HEK293T (cell line): Measurements from ENCODE around the gene PTGES3.
"Not testable (repeated sequence)": the region's sequence is repeated elsewhere in the genome, so short reads cannot be mapped to it uniquely, and the experiment has no call there.

Source experiments
- BHLHE40 ChIP-seq: fragments of 450-650 bp; IDR thresholded peaks from 2 replicates; pipeline ENCODE4 v1.6.1; 2016; ENCODE audit warnings: mild to moderate bottlenecking, moderate library complexity, borderline replicate concordance
- ELF4 ChIP-seq: fragments of 450-650 bp; IDR thresholded peaks from 2 replicates; pipeline ENCODE4 v1.6.1; 2017; ENCODE audit warnings: antibody characterized with exemption
- FOXA1 ChIP-seq: fragments of 450-650 bp; IDR thresholded peaks from 2 replicates; pipeline ENCODE4 v1.6.1; 2016; ENCODE audit warnings: mild to moderate bottlenecking
- FOXK2 ChIP-seq: fragments of 450-650 bp; IDR thresholded peaks from 2 replicates; pipeline ENCODE4 v1.6.1; 2016; ENCODE audit warnings: mild to moderate bottlenecking
- FOXM1 ChIP-seq: fragments of 450-650 bp; IDR thresholded peaks from 2 replicates; pipeline ENCODE4 v1.6.1; 2017; ENCODE audit warnings: mild to moderate bottlenecking, borderline replicate concordance
- HDGF ChIP-seq: fragments of 450-650 bp; IDR thresholded peaks from 2 replicates; pipeline ENCODE4 v1.6.1; 2017; ENCODE audit warnings: antibody characterized with exemption, borderline replicate concordance
- LEF1 ChIP-seq: fragments of 450-650 bp; IDR thresholded peaks from 2 replicates; pipeline ENCODE4 v1.6.1; 2017; ENCODE audit warnings: mild to moderate bottlenecking, borderline replicate concordance
- NFRKB ChIP-seq: fragments of 450-650 bp; IDR thresholded peaks from 2 replicates; pipeline ENCODE4 v1.6.1; 2016; ENCODE audit warnings: mild to moderate bottlenecking, moderate library complexity
- SP1 ChIP-seq: fragments of 450-650 bp; IDR thresholded peaks from 2 replicates; pipeline ENCODE4 v1.6.1; 2017
- SUZ12 ChIP-seq: fragments of 450-650 bp; IDR thresholded peaks from 2 replicates; pipeline ENCODE4 v1.6.1; 2016; ENCODE audit warnings: mild to moderate bottlenecking
- TARDBP ChIP-seq: fragments of 450-650 bp; IDR thresholded peaks from 2 replicates; pipeline ENCODE4 v1.6.1; 2016
- ZNF384 ChIP-seq: fragments of 450-650 bp; IDR thresholded peaks from 2 replicates; pipeline ENCODE4 v1.6.1; 2016
- TF ChIP-seq, protein P1 (sequence below): fragments of 450-650 bp; IDR thresholded peaks from 2 replicates; pipeline ENCODE4 v1.6.1; 2016

DNA sequence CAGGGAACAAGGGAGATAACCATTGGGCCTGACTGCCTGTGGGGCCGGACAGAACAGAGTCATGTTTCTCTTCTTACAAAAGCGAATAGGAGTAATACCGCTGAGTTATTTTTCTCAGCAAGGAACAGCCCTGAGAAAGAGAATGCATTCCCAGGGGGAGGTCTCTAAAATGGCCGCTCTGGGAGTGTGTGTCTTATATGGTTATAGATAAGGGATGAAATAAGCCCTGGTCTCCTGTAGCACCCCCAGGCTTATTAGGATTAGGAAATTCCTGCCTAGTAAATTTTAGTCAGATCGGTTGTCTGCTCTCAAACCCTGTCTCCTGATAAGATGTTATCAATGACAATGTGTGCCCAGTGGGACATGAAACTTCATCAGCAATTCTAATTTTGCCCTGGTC is 34.3 kb downstream of the PTGES3 start:
- not testable (repeated sequence) for TF ChIP-seq FOXM1, ELF4, FOXK2, BHLHE40, SUZ12, LEF1, TARDBP, HDGF, NFRKB, SP1, ZNF384, FOXA1
- TF ChIP-seq, protein P1, sequence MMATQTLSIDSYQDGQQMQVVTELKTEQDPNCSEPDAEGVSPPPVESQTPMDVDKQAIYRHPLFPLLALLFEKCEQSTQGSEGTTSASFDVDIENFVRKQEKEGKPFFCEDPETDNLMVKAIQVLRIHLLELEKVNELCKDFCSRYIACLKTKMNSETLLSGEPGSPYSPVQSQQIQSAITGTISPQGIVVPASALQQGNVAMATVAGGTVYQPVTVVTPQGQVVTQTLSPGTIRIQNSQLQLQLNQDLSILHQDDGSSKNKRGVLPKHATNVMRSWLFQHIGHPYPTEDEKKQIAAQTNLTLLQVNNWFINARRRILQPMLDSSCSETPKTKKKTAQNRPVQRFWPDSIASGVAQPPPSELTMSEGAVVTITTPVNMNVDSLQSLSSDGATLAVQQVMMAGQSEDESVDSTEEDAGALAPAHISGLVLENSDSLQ: not testable (repeated sequence)
